ENCODE measurements around the gene ITSN1.
"Not testable (repeated sequence)": the region's sequence is repeated elsewhere in the genome, so short reads cannot be mapped to it uniquely, and the experiment has no call there.

ITSN1 gene

GRCh38 chr21:33684068-33684467 lies 41.8 kb downstream of the ITSN1 start:
- DNase-seq (ENCODE audit: low spot score), result no peak

- no peak for DNase-seq (ENCODE audit: low spot score)
Observed at GRCh38 chr21:33684923-33685560, 42.7 kb downstream of the ITSN1 start.

GRCh38 chr21:33685613-33686197 lies 43.4 kb downstream of the ITSN1 start:
- DNase-seq (ENCODE audit: low spot score), result no peak

GRCh38 chr21:33686386-33686785 lies 44.1 kb downstream of the ITSN1 start:
- no peak for DNase-seq (ENCODE audit: low spot score)

DNA sequence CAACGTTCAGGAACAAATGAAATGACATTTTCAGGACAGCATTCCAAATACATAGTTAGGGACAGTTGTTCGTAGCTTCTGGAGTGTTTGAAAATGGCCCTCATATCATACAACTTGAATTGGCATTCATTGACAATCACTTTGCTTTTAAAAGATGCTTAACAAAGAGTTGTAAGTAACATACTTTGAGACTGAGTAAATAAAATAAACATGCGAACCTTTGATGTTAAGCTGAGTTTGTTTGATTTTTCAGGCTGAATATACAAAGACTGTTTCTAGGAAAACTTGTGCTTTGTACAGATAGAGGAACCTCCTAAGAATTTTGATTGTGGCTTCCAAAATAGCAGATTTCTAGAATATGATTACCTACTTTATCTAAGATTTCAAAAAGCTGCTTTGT lies 45.3 kb downstream of the ITSN1 start:
- DNase-seq (ENCODE audit: low spot score), result no peak

DNA sequence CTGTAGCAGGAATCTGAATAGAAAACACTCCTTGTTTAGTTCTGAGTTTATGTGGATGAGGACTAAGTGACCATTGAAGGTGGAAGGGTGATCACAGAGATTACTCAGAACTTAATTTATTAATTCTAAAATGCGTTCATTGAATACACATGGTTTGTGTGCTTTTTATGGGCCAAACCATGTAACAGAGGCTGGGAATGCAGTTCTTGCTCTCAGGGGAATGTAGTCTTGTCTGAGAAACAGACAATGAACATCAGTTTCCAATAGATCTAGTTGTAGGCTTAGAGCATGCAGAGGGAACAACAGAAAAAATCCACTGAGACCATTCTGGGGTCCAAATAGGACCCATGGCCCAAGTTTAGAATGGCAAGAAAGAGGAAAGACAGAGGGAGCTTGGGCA lies 46.1 kb downstream of the ITSN1 start:
- DNase-seq (ENCODE audit: low spot score), result no peak

DNA sequence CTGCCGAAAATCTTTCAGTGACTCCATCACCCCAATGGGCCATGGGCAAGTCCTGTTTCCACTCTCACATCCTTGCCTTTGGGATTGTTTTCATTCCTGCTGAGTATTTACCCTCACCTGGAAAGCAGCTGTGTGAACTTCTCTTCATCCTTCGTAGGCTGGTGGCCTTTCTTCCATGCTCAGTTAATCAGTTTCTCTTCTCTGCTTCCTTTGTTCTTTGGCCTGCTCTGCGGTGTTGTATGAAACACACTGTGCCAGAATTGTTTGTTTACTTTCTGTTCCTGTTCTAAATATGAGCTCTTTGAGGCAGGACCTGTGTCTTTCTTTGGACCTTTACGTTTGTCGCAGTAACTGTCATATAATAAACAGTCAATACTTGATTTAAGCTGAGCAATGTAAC lies 48.6 kb downstream of the ITSN1 start:
- DNase-seq (ENCODE audit: low spot score), result no peak

GRCh38 chr21:33691945-33692603 lies 49.8 kb downstream of the ITSN1 start:
- DNase-seq (ENCODE audit: low spot score), result no peak

- no peak for DNase-seq (ENCODE audit: low spot score)
Observed at GRCh38 chr21:33695813-33696212, 53.5 kb downstream of the ITSN1 start.

GRCh38 chr21:33696465-33696864 lies 54.2 kb downstream of the ITSN1 start:
- no peak for DNase-seq (ENCODE audit: low spot score)

DNA sequence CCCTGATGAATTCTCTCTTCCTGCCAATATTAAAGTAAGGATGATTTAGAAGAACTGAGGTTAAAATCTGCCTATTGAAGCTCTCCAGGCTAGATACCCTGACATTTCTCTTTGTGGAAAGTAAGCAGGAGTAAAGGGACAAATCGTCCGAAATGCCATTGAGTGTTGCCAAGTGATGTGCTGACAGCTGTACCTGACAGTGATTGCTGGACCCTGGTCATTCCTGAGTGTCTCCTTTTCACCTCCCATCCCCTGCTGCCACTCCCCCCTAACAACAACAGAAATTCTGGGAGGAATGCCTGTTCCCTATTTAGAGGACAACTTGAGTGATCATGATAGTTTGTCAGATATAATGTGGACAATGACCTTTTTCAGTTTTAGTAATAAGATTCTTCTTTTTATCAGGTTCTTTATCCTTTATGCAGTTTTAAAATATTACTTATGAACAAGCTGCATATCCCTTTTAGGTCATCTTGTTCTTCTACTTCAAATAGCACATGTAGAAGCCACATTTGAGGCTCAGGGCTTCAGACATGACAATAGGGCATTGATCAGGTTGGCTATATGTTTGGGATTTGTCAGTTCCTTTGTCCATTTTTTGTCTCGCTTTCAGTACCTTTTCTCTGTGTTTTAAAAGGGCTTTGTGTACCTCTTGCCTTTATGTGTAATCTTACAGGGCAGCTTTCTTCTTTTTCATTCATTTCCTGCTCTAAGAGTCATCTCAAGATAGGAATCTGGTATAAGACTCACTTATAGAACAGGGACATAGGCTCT lies 56.0 kb downstream of the ITSN1 start:
- DNase-seq (ENCODE audit: low spot score), result no peak

- no peak for DNase-seq (ENCODE audit: low spot score)
Observed at GRCh38 chr21:33699277-33699676, 57.0 kb downstream of the ITSN1 start.

GRCh38 chr21:33700491-33700890 lies 58.2 kb downstream of the ITSN1 start:
- no peak for DNase-seq (ENCODE audit: low spot score)

DNA sequence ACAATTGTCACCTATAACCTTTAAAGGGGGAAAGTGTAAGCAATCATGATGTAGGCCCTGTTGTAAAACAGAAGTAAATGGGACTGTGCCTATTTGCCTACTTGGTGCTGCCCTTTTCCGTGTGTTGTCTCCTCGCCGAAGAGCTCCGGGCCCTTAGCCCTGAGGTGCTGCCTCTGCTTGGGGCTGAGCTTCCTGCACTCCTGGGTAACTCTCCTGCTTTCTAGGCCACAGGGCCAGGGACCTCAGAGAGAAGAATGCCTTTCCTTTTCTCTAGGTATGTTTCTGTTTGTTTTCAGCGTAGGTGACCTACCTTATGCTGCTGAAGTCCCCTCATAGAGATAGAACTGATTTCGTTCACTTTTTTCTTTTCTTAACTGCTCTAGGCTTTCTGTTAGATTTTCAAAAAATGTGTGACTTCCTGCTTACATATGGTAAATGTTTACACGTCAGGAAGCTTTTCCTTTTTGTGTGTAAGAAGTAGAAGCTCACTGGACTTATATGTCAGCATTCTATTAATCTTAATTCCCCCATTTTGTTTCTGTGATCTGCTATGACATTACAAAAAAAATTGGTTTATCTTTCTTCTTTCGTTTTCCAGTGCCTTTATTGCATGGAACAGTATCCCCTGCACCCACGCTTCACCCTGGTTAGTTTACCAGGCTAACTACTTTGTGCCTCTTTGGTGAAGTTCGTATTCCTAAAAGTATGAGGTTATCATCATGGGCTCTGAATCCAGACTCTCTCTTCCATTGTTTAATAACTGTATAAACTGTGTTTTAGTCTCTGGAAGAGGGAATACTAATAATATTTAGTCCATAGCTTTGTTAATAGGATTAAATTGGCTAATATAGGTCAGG lies 61.7 kb downstream of the ITSN1 start:
- no peak for DNase-seq (ENCODE audit: low spot score)

DNA sequence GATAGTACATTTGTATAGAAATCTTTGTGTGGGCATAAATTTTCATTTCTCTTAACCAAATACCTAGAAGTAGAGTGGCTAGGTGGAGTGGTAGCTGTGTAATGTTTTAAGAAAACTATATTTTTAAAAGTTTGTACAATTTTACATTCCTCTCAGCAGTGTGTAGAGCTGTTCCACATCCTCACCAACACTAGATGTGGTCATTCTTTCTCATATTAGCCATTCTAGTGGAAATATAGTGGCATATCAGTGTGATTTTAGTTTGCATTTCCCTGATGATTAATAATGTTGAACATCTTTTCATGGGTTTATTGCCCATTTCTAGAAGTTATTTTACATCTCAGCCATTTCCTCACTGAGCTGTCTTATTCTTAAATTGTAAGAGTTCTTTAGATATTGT lies 65.5 kb downstream of the ITSN1 start:
- DNase-seq (ENCODE audit: low spot score), result no peak

- DNase-seq (ENCODE audit: low spot score), result no peak
Observed at GRCh38 chr21:33708874-33709273, 66.6 kb downstream of the ITSN1 start.

- DNase-seq (ENCODE audit: low spot score), result no peak
Observed at GRCh38 chr21:33712022-33712803, 69.9 kb downstream of the ITSN1 start.

- no peak for DNase-seq (ENCODE audit: low spot score)
Observed at GRCh38 chr21:33721081-33721480, 78.8 kb downstream of the ITSN1 start.

DNA sequence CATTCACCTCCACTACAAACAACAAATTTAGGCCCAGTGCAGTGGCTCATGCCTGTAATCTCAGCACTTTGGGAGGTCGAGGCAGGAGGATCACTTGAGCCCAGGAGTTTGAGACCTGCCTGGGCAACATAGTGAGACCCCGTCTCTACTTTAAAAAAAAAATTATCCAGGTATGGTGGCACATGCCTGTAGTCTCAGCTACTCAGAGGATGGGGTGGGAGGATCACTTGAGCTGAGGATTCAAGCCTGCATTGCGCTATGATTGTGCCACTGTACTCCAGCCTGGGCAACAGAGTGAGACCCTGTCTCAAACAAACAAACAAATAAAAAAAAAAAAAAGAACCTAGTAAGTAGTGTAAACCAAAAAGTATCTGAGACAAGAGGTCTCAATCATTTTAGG lies 86.8 kb downstream of the ITSN1 start:
- DNase-seq (ENCODE audit: low spot score), result not testable (repeated sequence)

DNA sequence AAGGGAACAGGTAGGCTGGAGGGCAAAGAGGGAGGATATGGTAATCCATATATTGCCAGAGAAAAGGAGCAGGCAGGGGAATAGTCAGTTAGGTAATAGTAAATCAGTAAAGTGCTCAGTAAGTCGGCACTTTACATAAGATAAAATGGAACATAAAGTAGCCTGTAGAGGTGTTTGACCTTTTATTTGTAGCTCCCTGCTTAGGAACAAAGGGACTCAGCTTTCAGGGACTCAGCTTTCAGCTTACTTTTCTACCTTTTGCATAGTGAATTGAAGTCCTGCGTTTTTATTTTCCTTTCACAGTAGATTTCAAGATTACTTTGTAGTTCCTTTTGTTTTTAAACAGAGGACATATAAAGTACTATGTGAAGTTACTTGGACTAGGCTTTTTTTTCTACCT lies 87.3 kb downstream of the ITSN1 start:
- no peak for DNase-seq (ENCODE audit: low spot score)

- no peak for DNase-seq (ENCODE audit: low spot score)
Observed at GRCh38 chr21:33731447-33731846, 89.1 kb downstream of the ITSN1 start.

Data from AG08396 (cell line).